Glutamatergic neuron (in vitro differentiated cells): ENCODE results near the gene DGKG. TPM values are rescaled to one million over a fixed set of nuclear protein-coding genes. Genes with fewer than 3 reads are reported as not detected.

Experiments
- DNase-seq: peaks from one replicate; pipeline ENCODE4 v3.0.0; 2022
- H3K27ac Mint-ChIP-seq: one replicate; pipeline ENCODE4 v1.8.0; 2020; ENCODE audit warnings: mild to moderate bottlenecking, mixed read lengths, inconsistent platforms; ENCODE audit not compliant: unreplicated experiment
- H3K27me3 Mint-ChIP-seq: one replicate; pipeline ENCODE4 v1.8.0; 2020; ENCODE audit warnings: mild to moderate bottlenecking, moderate library complexity, mixed read lengths, inconsistent platforms; ENCODE audit not compliant: unreplicated experiment
- H3K36me3 Mint-ChIP-seq: one replicate; pipeline ENCODE4 v1.8.0; 2020; ENCODE audit warnings: mild to moderate bottlenecking, mixed read lengths, inconsistent platforms; ENCODE audit not compliant: unreplicated experiment
- H3K4me1 Mint-ChIP-seq: one replicate; pipeline ENCODE4 v1.8.0; 2020; ENCODE audit warnings: mild to moderate bottlenecking, low read depth, mixed read lengths, inconsistent platforms; ENCODE audit not compliant: unreplicated experiment
- H3K4me3 Mint-ChIP-seq: one replicate; pipeline ENCODE4 v1.8.0; 2020; ENCODE audit warnings: mild to moderate bottlenecking, mixed read lengths, inconsistent platforms; ENCODE audit not compliant: unreplicated experiment
- H3K9me3 Mint-ChIP-seq: one replicate; pipeline ENCODE4 v1.8.0; 2020; ENCODE audit warnings: mild to moderate bottlenecking, moderate library complexity, mixed read lengths, inconsistent platforms; ENCODE audit not compliant: unreplicated experiment
- long read RNA-seq: library from polyadenylated mRNA; unstranded; transcript quantifications from one replicate; pipeline ENCODE4 v2.0.0, GENCODE V29; 2020; ENCODE audit not compliant: unreplicated experiment
- total RNA-seq: library from RNA; stranded (reverse); fragmentation: NEBNext Ultra II Directional; extraction: Animal tissue kit (Norgen Biotek cat#: 25700); gene quantifications from one replicate; pipeline ENCODE4 v1.2.1, GENCODE V29; 2021; ENCODE audit not compliant: unreplicated experiment
- TF ChIP-seq, protein P1 (sequence below): fragments of 200-600 bp; sonication (generic); IDR thresholded peaks from one replicate; pipeline ENCODE4 v1.5.0; 2021; ENCODE audit not compliant: partially characterized antibody, unreplicated experiment

DGKG gene
- 24.1 TPM for total RNA-seq
- long read RNA-seq, partial matches to known transcripts: 2 of 6 reads
- long read RNA-seq, other reads (novel, unspliced or antisense): 4 of 6 reads

DNA sequence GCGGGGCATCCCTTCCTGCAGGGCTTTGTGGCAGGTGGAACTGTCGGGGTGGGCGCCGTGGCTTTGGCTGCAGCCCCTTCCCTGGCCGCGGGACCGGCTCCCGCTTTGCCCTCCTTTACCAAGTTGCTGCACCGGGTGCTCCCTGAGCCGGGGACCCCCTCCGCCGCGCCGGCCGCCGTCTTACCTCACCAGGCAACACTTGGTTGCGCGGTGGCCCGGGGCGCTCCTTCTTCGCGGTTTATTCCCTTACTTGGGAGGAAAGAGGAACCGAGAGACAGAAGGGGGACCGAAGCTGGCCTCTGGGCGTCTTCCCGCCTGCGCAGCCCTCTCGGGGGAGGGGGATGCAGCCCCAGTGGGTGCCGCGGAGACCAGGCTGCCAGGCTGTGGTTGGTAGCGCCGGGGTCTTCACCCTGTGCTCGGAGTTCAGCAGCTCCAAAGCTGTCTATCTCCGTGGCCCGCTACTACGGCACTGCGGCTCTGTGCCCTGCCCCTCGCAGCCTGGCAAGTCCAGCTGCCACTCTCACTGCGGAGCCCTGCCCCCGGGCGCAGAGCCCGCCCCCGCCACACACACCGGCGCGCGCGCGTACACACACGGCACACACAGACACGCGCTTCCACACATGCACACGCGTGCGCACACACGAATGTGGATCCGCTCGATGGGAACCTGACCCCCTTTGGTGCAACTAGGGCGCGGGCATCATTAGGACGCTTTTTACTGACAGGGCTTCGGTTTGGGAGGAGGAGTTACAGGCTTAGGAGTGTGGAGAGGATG lies at the start of gene DGKG:
DGKG (minus strand) TSS at position 473 of the 775 bp plus-strand sequence. CDS start 41,775 bp downstream, outside the sequence.
- H3K9me3 Mint-ChIP-seq: peaks cover 8% of the 10 kb centered on the region
- peaks cover 13% of the 10 kb centered on the region for H3K27me3 Mint-ChIP-seq
- peaks cover 13% of the 10 kb centered on the region for H3K36me3 Mint-ChIP-seq
- H3K4me3 Mint-ChIP-seq: peak within 1 kb of the TSS; percentile 88
- peak; percentile 51 for DNase-seq
- TF ChIP-seq, protein P1, sequence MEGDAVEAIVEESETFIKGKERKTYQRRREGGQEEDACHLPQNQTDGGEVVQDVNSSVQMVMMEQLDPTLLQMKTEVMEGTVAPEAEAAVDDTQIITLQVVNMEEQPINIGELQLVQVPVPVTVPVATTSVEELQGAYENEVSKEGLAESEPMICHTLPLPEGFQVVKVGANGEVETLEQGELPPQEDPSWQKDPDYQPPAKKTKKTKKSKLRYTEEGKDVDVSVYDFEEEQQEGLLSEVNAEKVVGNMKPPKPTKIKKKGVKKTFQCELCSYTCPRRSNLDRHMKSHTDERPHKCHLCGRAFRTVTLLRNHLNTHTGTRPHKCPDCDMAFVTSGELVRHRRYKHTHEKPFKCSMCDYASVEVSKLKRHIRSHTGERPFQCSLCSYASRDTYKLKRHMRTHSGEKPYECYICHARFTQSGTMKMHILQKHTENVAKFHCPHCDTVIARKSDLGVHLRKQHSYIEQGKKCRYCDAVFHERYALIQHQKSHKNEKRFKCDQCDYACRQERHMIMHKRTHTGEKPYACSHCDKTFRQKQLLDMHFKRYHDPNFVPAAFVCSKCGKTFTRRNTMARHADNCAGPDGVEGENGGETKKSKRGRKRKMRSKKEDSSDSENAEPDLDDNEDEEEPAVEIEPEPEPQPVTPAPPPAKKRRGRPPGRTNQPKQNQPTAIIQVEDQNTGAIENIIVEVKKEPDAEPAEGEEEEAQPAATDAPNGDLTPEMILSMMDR: no peak
- peak within 1 kb of the TSS; percentile 65 for H3K27ac Mint-ChIP-seq
- H3K4me1 Mint-ChIP-seq: peaks cover 22% of the 10 kb centered on the region

DNA sequence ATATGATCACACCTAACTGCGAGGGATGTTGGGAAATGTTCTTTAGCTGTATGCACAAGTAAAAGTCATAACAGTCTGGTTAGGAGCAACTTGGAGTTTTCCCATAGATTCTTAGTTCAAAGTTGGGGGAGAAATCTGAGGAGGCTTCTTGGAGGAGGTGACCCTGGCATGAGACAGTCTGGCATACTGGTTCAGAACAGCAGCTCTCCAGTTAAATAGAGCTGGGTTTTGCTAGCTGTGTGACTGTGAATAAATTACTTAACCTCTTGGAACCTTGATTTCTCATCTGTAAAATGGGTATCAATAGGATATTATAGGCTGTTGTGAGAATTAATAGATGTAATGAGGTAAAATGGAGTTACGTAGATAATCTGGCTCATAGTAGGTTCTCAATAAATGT lies 49.1 kb upstream of the DGKG start:
- Mint-ChIP-seq H3K4me3 (no peak overlapping the region), H3K36me3 (no peaks in the 10 kb centered on the region), H3K9me3 (peaks cover 3% of the 10 kb centered on the region), H3K27me3 (peaks cover 2% of the 10 kb centered on the region), H3K4me1 (peaks cover 16% of the 10 kb centered on the region), H3K27ac (no peak overlapping the region)
- no peak for DNase-seq
- TF ChIP-seq, protein P1: no peak

DNA sequence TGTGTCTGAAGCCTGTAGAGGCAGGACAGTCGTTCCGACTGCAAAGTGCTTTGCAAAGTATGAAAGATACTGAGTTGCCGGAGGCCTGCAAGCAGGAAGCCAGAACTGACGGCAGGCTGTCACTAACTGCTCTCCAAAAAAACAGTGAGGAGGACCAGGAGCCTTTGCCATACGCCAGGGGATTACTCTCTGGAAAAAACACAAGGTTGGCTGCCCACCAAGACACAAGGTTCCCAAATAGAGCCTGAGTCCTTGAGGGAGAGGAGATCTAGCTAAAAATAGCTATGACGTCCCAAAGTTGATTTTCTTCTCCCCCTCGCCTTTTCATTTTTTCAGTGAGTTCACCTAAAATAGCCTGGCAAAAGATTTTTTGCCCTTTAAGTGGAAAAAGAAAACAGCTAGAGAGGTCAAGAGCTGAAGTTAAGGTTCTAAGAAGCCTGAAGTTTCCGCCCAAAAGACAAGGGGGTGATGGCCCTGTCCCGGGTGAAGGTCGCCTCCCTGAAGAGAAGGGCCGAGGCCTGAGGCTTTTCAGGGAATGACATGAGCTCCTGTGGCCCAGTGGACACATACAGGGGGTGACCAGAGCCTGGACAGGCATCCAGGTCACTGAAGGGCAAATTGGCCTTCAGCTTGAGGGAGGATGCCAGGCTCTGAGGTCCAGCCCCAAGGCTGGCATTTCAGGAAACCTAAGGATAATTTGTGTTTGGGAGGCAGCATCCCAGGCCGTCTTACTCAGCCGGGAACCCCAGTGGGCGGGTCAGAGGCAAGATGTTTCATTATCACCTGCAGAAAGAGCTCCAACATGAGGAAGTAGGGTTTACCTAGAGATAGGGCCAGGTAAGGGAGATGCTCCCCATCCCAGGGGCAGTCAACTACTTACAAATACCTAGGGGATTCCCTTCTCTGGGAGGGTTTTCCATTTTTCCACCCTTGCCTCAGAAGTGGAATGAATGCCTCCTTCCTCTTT lies 44.9 kb upstream of the DGKG start:
- Mint-ChIP-seq H3K9me3 (peaks cover 3% of the 10 kb centered on the region), H3K27me3 (no peaks in the 10 kb centered on the region), H3K36me3 (no peaks in the 10 kb centered on the region), H3K4me1 (no peaks in the 10 kb centered on the region), H3K4me3 (no peak overlapping the region), H3K27ac (no peak overlapping the region)
- no peak for DNase-seq
- TF ChIP-seq, protein P1: no peak

DNA sequence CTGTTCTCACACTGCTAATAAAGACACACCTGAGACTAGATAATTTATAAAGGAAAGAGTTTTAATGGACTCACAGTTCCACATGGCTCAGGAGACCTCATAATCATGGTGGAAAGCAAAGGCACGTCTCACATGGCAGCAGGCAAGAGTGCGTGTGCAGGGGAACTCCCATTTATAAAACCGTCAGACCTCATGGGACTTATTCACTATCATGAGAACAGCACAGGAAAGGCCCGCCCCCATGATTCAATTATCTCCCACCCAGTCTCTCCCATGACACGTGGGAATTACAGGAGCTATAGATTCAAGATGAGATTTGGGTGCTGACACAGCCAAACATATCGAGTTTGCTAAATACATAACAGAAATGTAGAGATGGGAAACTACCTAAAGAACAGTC lies 39.5 kb upstream of the DGKG start:
- TF ChIP-seq, protein P1: no peak
- no peak overlapping the region for H3K27ac Mint-ChIP-seq
- H3K4me1 Mint-ChIP-seq: no peaks in the 10 kb centered on the region
- no peak for DNase-seq
- peaks cover 3% of the 10 kb centered on the region for H3K27me3 Mint-ChIP-seq
- H3K4me3 Mint-ChIP-seq: no peak overlapping the region
- H3K36me3 Mint-ChIP-seq: no peaks in the 10 kb centered on the region
- H3K9me3 Mint-ChIP-seq: no peaks in the 10 kb centered on the region
